Measurements from ENCODE around the gene THSD8. TPM values are rescaled to one million over a fixed set of nuclear protein-coding genes. Genes with fewer than 3 reads are reported as not detected.
"Not testable (repeated sequence)": the region's sequence is repeated elsewhere in the genome, so short reads cannot be mapped to it uniquely, and the experiment has no call there.

Gene THSD8
- total RNA-seq, 1 donor from 2014 or later = 29.4 TPM

- intact Hi-C loops (cut with micrococcal nuclease) = loop anchor here (1.0 to 5.0 kb wide), 5 partner anchors 9 to 1354 kb away; partner anchors contain the start of genes DHPS, IER2, ODAD3 and PRKCSH
Measured at GRCh38 chr19:12791345-12792050, 10.4 kb upstream of the THSD8 start, which contains the start of gene JUNB. Gene JUNB, plus strand, starts transcription at chr19:12791486. Its CDS starts 286 bp downstream, at chr19:12791772.

GRCh38 chr19:12792051-12792852 is 9.6 kb upstream of the THSD8 start:
- intact Hi-C loops (cut with micrococcal nuclease) = loop anchor here (2.0 to 5.0 kb wide), 4 partner anchors 69 to 1355 kb away; partner anchors contain the start of genes DHPS, IER2, ODAD3 and PRKCSH

- intact Hi-C loops (cut with micrococcal nuclease) = loop anchor here (2.0 to 5.0 kb wide), 4 partner anchors 70 to 1356 kb away; partner anchors contain the start of genes DHPS, IER2, ODAD3 and PRKCSH
Measured at GRCh38 chr19:12792853-12793289, 9.0 kb upstream of the THSD8 start.

GRCh38 chr19:12793290-12794195 is 8.3 kb upstream of the THSD8 start:
- intact Hi-C loops (cut with micrococcal nuclease) = loop anchor here (2.0 to 5.0 kb wide), 4 partner anchors 71 to 1356 kb away; partner anchors contain the start of genes DHPS, IER2, ODAD3 and PRKCSH

GRCh38 chr19:12794196-12794941 is 7.5 kb upstream of the THSD8 start:
- intact Hi-C loops (cut with micrococcal nuclease) = loop anchor here (5.0 kb wide), 3 partner anchors 112 to 1357 kb away; partner anchors contain the start of genes DHPS, IER2, ODAD3 and PRKCSH

GRCh38 chr19:12794971-12795381 is 6.9 kb upstream of the THSD8 start:
- intact Hi-C loops (cut with micrococcal nuclease) = loop anchor here (5.0 kb wide), 3 partner anchors 113 to 1358 kb away; partner anchors contain the start of genes DHPS, IER2, ODAD3 and PRKCSH

- intact Hi-C loops (cut with micrococcal nuclease) = loop anchor here (1.0 kb wide), 3 partner anchors 19 to 36 kb away; no protein-coding TSS in a partner anchor
Measured at GRCh38 chr19:12796146-12797071, 5.5 kb upstream of the THSD8 start.

GRCh38 chr19:12797141-12797587 is 4.7 kb upstream of the THSD8 start:
- intact Hi-C loops (cut with micrococcal nuclease) = no loop called here

GRCh38 chr19:12797607-12798006 is 4.3 kb upstream of the THSD8 start:
- intact Hi-C loops (cut with micrococcal nuclease) = not testable (repeated sequence)

GRCh38 chr19:12799742-12800465 is 2.0 kb upstream of the THSD8 start:
- intact Hi-C loops (cut with micrococcal nuclease) = no loop called here

- intact Hi-C loops (cut with micrococcal nuclease) = no loop called here
Measured at GRCh38 chr19:12800466-12800770, 1.5 kb upstream of the THSD8 start.

- intact Hi-C loops (cut with micrococcal nuclease) = no loop called here
Measured at GRCh38 chr19:12800923-12801465, 875 bp upstream of the THSD8 start.

- intact Hi-C loops (cut with micrococcal nuclease) = no loop called here
Measured at GRCh38 chr19:12802267-12803106, 618 bp downstream of the THSD8 start.

GRCh38 chr19:12804051-12804450 is 2.2 kb downstream of the THSD8 start:
- intact Hi-C loops (cut with micrococcal nuclease) = no loop called here

GRCh38 chr19:12806242-12807081 is 4.6 kb downstream of the THSD8 start, which contains the start of gene RNASEH2A:
Gene RNASEH2A, plus strand, starts transcription at chr19:12806584. Its CDS starts 90 bp downstream, at chr19:12806674.
- intact Hi-C loops (cut with micrococcal nuclease) = no loop called here

GRCh38 chr19:12815088-12815487 is 13.2 kb downstream of the THSD8 start:
- intact Hi-C loops (cut with micrococcal nuclease) = no loop called here
